Measurements from ENCODE around the gene CISD2. TPM values are rescaled to one million over a fixed set of nuclear protein-coding genes. Genes with fewer than 3 reads are reported as not detected.

Gene CISD2
- total RNA-seq, 2 donors from 2014 or later: 4.2 to 16.4 TPM

- no peaks in the 10 kb centered on the region for H3K4me1 ChIP-seq (replicated peaks)
- no peaks in the 10 kb centered on the region for H3K9me3 ChIP-seq
- intact Hi-C loops (cut with DNase I): loop anchor here (10.0 kb wide), 1 partner anchor 390 kb away; no protein-coding TSS in a partner anchor
- H3K36me3 ChIP-seq: no peaks in the 10 kb centered on the region
- DNase-seq (ENCODE audit: low spot score): no peak
- WGBS: 6% methylated on average over 2 of the region's 2 CpGs
- H3K27me3 ChIP-seq (replicated peaks; ENCODE audit: insufficient read depth): no peaks in the 10 kb centered on the region
- peak overlapping the region; percentile 100 for H3K27ac ChIP-seq
- TF ChIP-seq POLR2AphosphoS5 (IDR thresholded peaks at IDR 0.05) (no peak), POLR2A (IDR thresholded peaks at IDR 0.05) (no peak)
- TF ChIP-seq, protein P1, sequence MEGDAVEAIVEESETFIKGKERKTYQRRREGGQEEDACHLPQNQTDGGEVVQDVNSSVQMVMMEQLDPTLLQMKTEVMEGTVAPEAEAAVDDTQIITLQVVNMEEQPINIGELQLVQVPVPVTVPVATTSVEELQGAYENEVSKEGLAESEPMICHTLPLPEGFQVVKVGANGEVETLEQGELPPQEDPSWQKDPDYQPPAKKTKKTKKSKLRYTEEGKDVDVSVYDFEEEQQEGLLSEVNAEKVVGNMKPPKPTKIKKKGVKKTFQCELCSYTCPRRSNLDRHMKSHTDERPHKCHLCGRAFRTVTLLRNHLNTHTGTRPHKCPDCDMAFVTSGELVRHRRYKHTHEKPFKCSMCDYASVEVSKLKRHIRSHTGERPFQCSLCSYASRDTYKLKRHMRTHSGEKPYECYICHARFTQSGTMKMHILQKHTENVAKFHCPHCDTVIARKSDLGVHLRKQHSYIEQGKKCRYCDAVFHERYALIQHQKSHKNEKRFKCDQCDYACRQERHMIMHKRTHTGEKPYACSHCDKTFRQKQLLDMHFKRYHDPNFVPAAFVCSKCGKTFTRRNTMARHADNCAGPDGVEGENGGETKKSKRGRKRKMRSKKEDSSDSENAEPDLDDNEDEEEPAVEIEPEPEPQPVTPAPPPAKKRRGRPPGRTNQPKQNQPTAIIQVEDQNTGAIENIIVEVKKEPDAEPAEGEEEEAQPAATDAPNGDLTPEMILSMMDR (IDR thresholded peaks at IDR 0.05): no peak
- peak overlapping the region; percentile 92 to 97 for H3K4me3 ChIP-seq
These were observed 44.4 kb upstream of the CISD2 start for GRCh38 chr4:102824398-102824797.

DNA sequence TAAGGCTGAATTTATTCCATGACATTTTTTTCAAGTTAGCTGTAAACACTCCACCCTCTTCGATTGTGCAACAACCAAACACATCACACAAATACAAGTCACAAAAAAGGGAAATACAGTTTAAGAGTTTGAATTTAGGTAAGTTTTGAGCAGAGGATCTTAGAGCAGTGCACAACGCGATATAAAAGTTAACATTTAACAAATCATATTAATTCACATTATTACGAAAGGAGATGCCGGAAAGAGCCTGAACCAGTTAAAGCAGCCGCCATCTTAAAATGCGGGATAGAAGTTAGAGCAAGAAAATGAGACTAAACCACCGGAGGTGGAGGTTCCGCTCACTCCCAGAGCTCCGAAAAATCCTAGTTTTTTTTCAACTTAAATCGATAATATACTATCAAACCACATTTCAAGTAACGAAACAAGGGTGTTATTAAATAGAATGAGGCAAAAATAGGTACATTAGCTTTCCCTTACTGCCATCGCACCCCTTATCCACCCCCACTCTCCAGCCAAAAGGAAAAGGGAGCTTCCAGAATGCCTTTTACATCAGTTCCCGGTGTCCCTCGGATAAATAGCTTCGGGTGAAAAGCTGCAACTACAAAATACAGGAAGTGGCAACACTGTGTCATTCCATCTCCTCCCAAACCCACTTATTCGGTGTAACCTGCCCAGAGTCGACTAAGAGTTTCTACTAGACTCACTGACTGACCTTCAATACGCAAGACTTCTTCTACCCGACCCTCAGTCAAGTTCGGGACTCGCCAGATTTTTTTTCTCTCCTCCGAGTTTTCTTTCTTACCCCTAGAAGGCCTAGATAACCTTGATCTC lies 43.3 kb upstream of the CISD2 start:
- H3K4me3 ChIP-seq: peak overlapping the region; percentile 92 to 97
- no peaks in the 10 kb centered on the region for H3K9me3 ChIP-seq
- H3K4me1 ChIP-seq (replicated peaks): no peaks in the 10 kb centered on the region
- peak; percentile 54 for TF ChIP-seq POLR2AphosphoS5 (IDR thresholded peaks at IDR 0.05)
- TF ChIP-seq POLR2A (IDR thresholded peaks at IDR 0.05): peak; percentile 46
- TF ChIP-seq, protein P1 (IDR thresholded peaks at IDR 0.05): no peak
- no peaks in the 10 kb centered on the region for H3K36me3 ChIP-seq
- WGBS: under 1% methylated on average over 23 of the region's 23 CpGs
- no peaks in the 10 kb centered on the region for H3K27me3 ChIP-seq (replicated peaks; ENCODE audit: insufficient read depth)
- peak overlapping the region; percentile 100 for H3K27ac ChIP-seq
- DNase-seq (ENCODE audit: low spot score): peak; percentile 39
- intact Hi-C loops (cut with DNase I): loop anchor here (2.0 to 10.0 kb wide), 6 partner anchors 63 to 391 kb away; partner anchors contain the start of genes BDH2, MANBA, NFKB1 and SLC9B1

DNA sequence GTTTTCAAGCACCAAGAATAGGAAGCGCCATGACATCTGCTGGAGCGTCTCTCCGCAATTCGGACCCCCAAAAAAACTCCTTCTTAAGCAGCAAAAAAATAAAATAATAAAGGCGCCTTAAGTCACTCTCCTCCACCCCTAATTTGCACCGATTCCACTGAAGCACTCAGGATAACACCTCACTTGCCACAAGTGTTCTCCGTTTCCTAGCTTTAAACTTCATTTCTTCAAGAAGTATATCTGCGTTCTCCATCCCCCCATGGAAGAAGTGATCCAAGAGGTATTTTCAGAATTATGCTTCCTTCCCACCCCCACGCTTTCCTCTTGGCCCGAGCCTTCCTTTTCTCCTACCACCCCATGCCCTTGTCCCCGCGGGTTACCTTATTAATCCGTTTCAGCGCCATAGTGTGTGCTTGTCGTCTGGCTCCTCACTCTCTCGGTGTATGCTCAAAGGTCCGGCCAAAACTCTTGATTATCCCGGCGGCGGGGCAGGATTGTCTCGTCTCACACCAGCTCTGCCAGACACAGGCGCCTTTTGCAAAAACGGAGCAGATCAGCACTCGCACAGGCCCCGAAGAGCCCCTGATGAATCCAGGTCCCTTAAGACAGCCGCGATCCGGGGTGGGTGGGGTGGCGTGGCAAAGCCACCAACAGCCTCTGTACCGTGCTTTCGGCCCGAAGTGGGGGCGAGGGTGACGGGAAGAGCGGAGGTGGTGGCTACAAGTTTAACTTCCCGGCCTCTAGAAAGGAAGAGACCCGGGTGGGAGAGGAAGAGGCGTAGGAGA lies 42.5 kb upstream of the CISD2 start:
- peak; percentile 68 for TF ChIP-seq POLR2A (IDR thresholded peaks at IDR 0.05)
- TF ChIP-seq, protein P1 (IDR thresholded peaks at IDR 0.05): no peak
- no peak for DNase-seq (ENCODE audit: low spot score)
- H3K4me1 ChIP-seq (replicated peaks): no peaks in the 10 kb centered on the region
- 1% methylated on average over 38 of the region's 38 CpGs for WGBS
- no peaks in the 10 kb centered on the region for H3K9me3 ChIP-seq
- peak overlapping the region; percentile 100 for H3K27ac ChIP-seq
- no peaks in the 10 kb centered on the region for H3K27me3 ChIP-seq (replicated peaks; ENCODE audit: insufficient read depth)
- intact Hi-C loops (cut with DNase I): loop anchor here (2.0 to 10.0 kb wide), 6 partner anchors 64 to 391 kb away; partner anchors contain the start of genes BDH2, MANBA, NFKB1 and SLC9B1
- peak overlapping the region; percentile 92 to 97 for H3K4me3 ChIP-seq
- H3K36me3 ChIP-seq: no peaks in the 10 kb centered on the region

DNA sequence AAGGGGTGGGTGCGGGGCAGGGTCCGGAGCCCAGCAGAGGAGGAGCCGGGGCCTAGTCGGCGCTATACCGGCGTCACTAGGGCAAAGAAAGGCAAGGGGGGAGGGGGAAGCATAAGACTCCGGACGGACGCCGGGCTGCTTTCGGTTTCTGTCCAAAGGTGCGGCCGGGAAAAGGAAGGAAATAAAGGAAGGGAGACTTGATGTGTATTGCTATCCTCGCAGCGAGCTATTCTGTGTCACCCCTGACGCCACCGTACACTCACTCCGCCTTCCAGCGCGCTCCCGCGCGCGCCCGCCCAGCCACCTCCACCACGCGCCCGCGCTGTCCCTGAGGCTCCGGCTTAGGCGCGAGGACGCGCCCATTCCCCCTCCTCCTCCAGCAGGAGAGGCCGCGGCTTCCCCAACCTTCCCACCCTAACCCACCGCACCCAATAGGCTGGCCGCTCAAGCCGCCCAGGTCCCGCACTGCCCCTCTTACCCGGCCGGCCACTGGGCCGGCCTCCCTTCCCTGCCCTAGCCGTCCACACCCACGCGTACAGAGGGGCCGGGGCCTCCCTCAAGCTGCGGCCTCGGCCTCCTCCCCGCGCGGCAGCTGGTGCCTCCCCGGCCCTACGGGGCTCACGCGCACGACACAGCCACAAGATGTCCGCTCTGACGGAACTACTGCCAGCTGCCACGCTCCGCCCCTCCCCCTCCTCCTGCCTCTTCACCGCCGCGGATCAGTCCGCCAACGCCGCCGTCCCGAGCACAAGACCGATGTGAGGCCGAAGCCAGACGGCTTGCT lies 41.7 kb upstream of the CISD2 start, which contains the start of gene UBE2D3:
Gene UBE2D3, minus strand, starts transcription at position 662 of the 784 bp plus-strand sequence. CDS start 1,043 bp downstream, outside the sequence.
- Histone ChIP-seq H3K27ac (peak within 1 kb of the TSS; percentile 100), H3K9me3 (no peaks in the 10 kb centered on the region), H3K36me3 (no peaks in the 10 kb centered on the region), H3K4me1 (replicated peaks) (no peaks in the 10 kb centered on the region), H3K27me3 (replicated peaks; ENCODE audit: insufficient read depth) (no peaks in the 10 kb centered on the region), H3K4me3 (peak within 1 kb of the TSS; percentile 92 to 97)
- intact Hi-C loops (cut with DNase I): loop anchor here (2.0 to 10.0 kb wide), 6 partner anchors 65 to 392 kb away; partner anchors contain the start of genes BDH2, MANBA, NFKB1 and SLC9B1
- peak; percentile 87 for DNase-seq (ENCODE audit: low spot score)
- TF ChIP-seq, protein P1 (IDR thresholded peaks at IDR 0.05): peak in 1 of 4 experiments; percentile 15
- peak; percentile 46 for TF ChIP-seq POLR2A (IDR thresholded peaks at IDR 0.05)
- peak; percentile 45 for TF ChIP-seq POLR2AphosphoS5 (IDR thresholded peaks at IDR 0.05)
- WGBS: under 1% methylated on average over 71 of the region's 73 CpGs

Data from prostate gland (tissue), 2 donors.